Transverse colon (tissue), 3 donors: ENCODE measurements around the gene MZT2A.
"Not testable (repeated sequence)": the region's sequence is repeated elsewhere in the genome, so short reads cannot be mapped to it uniquely, and the experiment has no call there.

Experiments
- CTCF ChIP-seq, 5 experiments: fragments of 200-600 bp in 3 of 5; fragments of 450-650 bp in 2 of 5; sonication (generic) in 3 of 5; IDR thresholded peaks; 1 replicate in 2 of 5; 2 replicates in 3 of 5; pipeline ENCODE4 v1.5.1; 2016 to 2017; ENCODE audit warnings: antibody characterized with exemption in 5 of 5, inconsistent platforms in 3 of 5, mild to moderate bottlenecking in 2 of 5, moderate library complexity in 1 of 5
- EP300 ChIP-seq: sonication (generic); formaldehyde crosslinking; IDR thresholded peaks from one replicate; pipeline ENCODE4 v1.6.1; 2017; ENCODE audit warnings: antibody characterized with exemption, low read depth
- POLR2A ChIP-seq: fragments of 450-650 bp; IDR thresholded peaks from one replicate; pipeline ENCODE4 v1.6.1; 2016; ENCODE audit warnings: antibody characterized with exemption, mild to moderate bottlenecking, moderate library complexity

- TF ChIP-seq CTCF (IDR thresholded peaks at IDR 0.05); EP300; POLR2A: not testable (repeated sequence)
Observed at GRCh38 chr2:131518531-131518930, 26.3 kb upstream of the MZT2A start.
